Motor neuron (in vitro differentiated cells): ENCODE measurements around the gene BIK. TPM values are rescaled to one million over a fixed set of nuclear protein-coding genes. Genes with fewer than 3 reads are reported as not detected.
A peak's percentile ranks its signal among the peaks of the same experiment; 100 is the strongest.

ENCODE experiments used
- ATAC-seq, 8 experiments: fragments of 200-7000 bp; cut with Tn5 transposase; replicated peaks in 6 of 8; 2 replicates each; pipeline ENCODE4 v1.8.0; 2021; ENCODE audit warnings: mild to moderate bottlenecking in 8 of 8, moderate library complexity in 8 of 8
- H3K27ac ChIP-seq, 2 donors: fragments of 250-450 bp; sonication (Bioruptor Pico); 2 replicates each; pipeline ENCODE4 v1.9.0; 2021; ENCODE audit warnings: antibody characterized with exemption in 2 of 2, mild to moderate bottlenecking in 2 of 2, moderate library complexity in 1 of 2
- H3K4me1 ChIP-seq, 2 donors: fragments of 250-450 bp; sonication (Bioruptor Pico); replicated peaks in 1 of 2; 2 replicates each; pipeline ENCODE4 v1.6.1; 2021; ENCODE audit warnings: antibody characterized with exemption in 2 of 2, mild to moderate bottlenecking in 2 of 2, moderate library complexity in 1 of 2
- H3K4me3 ChIP-seq, 5 donors: fragments of 250-450 bp; sonication (Bioruptor Pico); 2 replicates each; pipeline ENCODE4 v1.9.0; 2021; ENCODE audit warnings: antibody characterized with exemption in 5 of 5, mild to moderate bottlenecking in 5 of 5, moderate library complexity in 4 of 5
- WGBS, 10 experiments: fragments of 450-650 bp; shearing (Covaris generic); methylation state at CpG; one replicate each; pipeline ENCODE4 v1.0.0; 2022; 5-methylcytosine and 5-hydroxymethylcytosine counted together
- in situ Hi-C, 9 experiments: fragments of 400-800 bp; cut with MboI; loops; one replicate each; pipeline ENCODE4 v1.15.0; 2021; ENCODE audit warnings: low sequenced_read_pairs in 9 of 9, low pct_unique_long_range_greater_than_20kb in 2 of 9; ENCODE audit not compliant: unreplicated experiment in 9 of 9
- total RNA-seq, 8 experiments: library from RNA; unstranded; fragments of 300-600 nt; gene quantifications; 2 replicates each; pipeline versions ENCODE4 v1.2.3 to v1.2.4, GENCODE V29; 2022

The BIK gene
- total RNA-seq, 8 experiments from 2014 or later: 0.32 to 3.0 (median 0.99) TPM

- ATAC-seq: peak in 7 of 8 experiments; percentile 6 to 61 (median 14)
- Histone ChIP-seq H3K4me1 (peaks cover 0 to 10% of the 10 kb centered on the region in 2 donors), H3K4me3 (no peak overlapping the region), H3K27ac (no peak overlapping the region)
- WGBS, 10 experiments: 0 to 75% (median 53%) methylated on average over 1 to 3 of the region's 6 CpGs; no CpG with 5 or more reads in 5 of the 10 experiments
- in situ Hi-C loops: no loop called here
These were observed 38.0 kb downstream of the BIK start for GRCh38 chr22:43148581-43148980.

- peaks cover 0 to 8% of the 10 kb centered on the region in 2 donors for H3K4me1 ChIP-seq
- H3K4me3 ChIP-seq: peak overlapping the region; percentile 27 to 38 (median 37)
- in situ Hi-C loops: no loop called here
- peak in 1 of 8 experiments; percentile 2 for ATAC-seq
- 0 to 94% (median 65%) methylated on average over 1 to 7 of the region's 15 CpGs; no CpG with 5 or more reads in 6 of the 10 experiments for WGBS, 10 experiments
- H3K27ac ChIP-seq: no peak overlapping the region
These were observed 40.2 kb downstream of the BIK start for GRCh38 chr22:43150731-43151206.

GRCh38 chr22:43151251-43152002 is 40.9 kb downstream of the BIK start, which contains the start of gene TSPO:
Gene TSPO (plus strand): TSS chr22:43151559. CDS start chr22:43159239, 7,680 bp downstream.
- ATAC-seq: peak; percentile 41 to 71 (median 58)
- H3K4me1 ChIP-seq: peaks cover 0 to 8% of the 10 kb centered on the region in 2 donors
- H3K4me3 ChIP-seq: peak within 1 kb of the TSS; percentile 27 to 38 (median 37)
- WGBS, 10 experiments: 0 to 55% (median 3%) methylated on average over 4 to 10 of the region's 75 CpGs; no CpG with 5 or more reads in 7 of the 10 experiments
- H3K27ac ChIP-seq: no peak within 1 kb of the TSS
- in situ Hi-C loops: no loop called here

GRCh38 chr22:43152003-43152356 is 41.4 kb downstream of the BIK start:
- 0 to 90% (median 50%) methylated on average over 2 to 11 of the region's 18 CpGs; no CpG with 5 or more reads in 5 of the 10 experiments for WGBS, 10 experiments
- in situ Hi-C loops: no loop called here
- H3K27ac ChIP-seq: no peak overlapping the region
- peak overlapping the region in 3 of 5 donors; percentile 37 to 38 (median 37) for H3K4me3 ChIP-seq
- peak in 4 of 8 experiments; percentile 6 to 16 (median 10) for ATAC-seq
- H3K4me1 ChIP-seq: peaks cover 0 to 8% of the 10 kb centered on the region in 2 donors

- Histone ChIP-seq H3K27ac (no peak overlapping the region), H3K4me1 (peaks cover 0 to 8% of the 10 kb centered on the region in 2 donors), H3K4me3 (peak overlapping the region in 1 of 5 donors; percentile 37)
- in situ Hi-C loops: no loop called here
- ATAC-seq: peak; percentile 38 to 78 (median 52)
- 0 to 80% (median 22%) methylated on average over 1 to 5 of the region's 22 CpGs; no CpG with 5 or more reads in 4 of the 10 experiments for WGBS, 10 experiments
These were observed 42.0 kb downstream of the BIK start for GRCh38 chr22:43152357-43153071.

GRCh38 chr22:43153899-43154298 is 43.3 kb downstream of the BIK start:
- in situ Hi-C loops: no loop called here
- no peak for ATAC-seq
- H3K27ac ChIP-seq: no peak overlapping the region
- WGBS, 10 experiments: 0 to 95% (median 71%) methylated on average over 1 to 8 of the region's 9 CpGs; no CpG with 5 or more reads in 3 of the 10 experiments
- H3K4me3 ChIP-seq: no peak overlapping the region
- H3K4me1 ChIP-seq: peaks cover 0 to 8% of the 10 kb centered on the region in 2 donors

- in situ Hi-C loops: no loop called here
- 42 to 100% (median 92%) methylated on average over 2 to 6 of the region's 27 CpGs; no CpG with 5 or more reads in 6 of the 10 experiments for WGBS, 10 experiments
- Histone ChIP-seq H3K4me1 (peaks cover 3 to 10% of the 10 kb centered on the region in 2 donors), H3K4me3 (no peak overlapping the region), H3K27ac (no peak overlapping the region)
- ATAC-seq: peak in 2 of 8 experiments; percentile 2 to 3
These were observed 44.5 kb downstream of the BIK start for GRCh38 chr22:43154887-43155536.

GRCh38 chr22:43155789-43156188 is 45.2 kb downstream of the BIK start:
- no peak overlapping the region for H3K4me3 ChIP-seq
- in situ Hi-C loops: no loop called here
- peaks cover 3 to 10% of the 10 kb centered on the region in 2 donors for H3K4me1 ChIP-seq
- no peak overlapping the region for H3K27ac ChIP-seq
- 100% methylated on average over 2 of the region's 5 CpGs; no CpG with 5 or more reads in 9 of the 10 experiments for WGBS, 10 experiments
- ATAC-seq: no peak

- H3K4me3 ChIP-seq: no peak overlapping the region
- WGBS, 10 experiments: 60 to 100% (median 80%) methylated on average over 1 to 4 of the region's 12 CpGs; no CpG with 5 or more reads in 5 of the 10 experiments
- no peak overlapping the region for H3K27ac ChIP-seq
- peaks cover 3 to 10% of the 10 kb centered on the region in 2 donors for H3K4me1 ChIP-seq
- ATAC-seq: no peak
- in situ Hi-C loops: no loop called here
These were observed 45.9 kb downstream of the BIK start for GRCh38 chr22:43156413-43156812.

GRCh38 chr22:43157874-43158546 is 47.5 kb downstream of the BIK start:
- H3K4me3 ChIP-seq: no peak overlapping the region
- peaks cover 3% of the 10 kb centered on the region in 2 donors for H3K4me1 ChIP-seq
- ATAC-seq: no peak
- no peak overlapping the region for H3K27ac ChIP-seq
- WGBS, 10 experiments: 57 to 71% (median 60%) methylated on average over 1 to 3 of the region's 9 CpGs; no CpG with 5 or more reads in 5 of the 10 experiments
- in situ Hi-C loops: no loop called here

GRCh38 chr22:43158778-43159483 is 48.4 kb downstream of the BIK start:
- peak in 2 of 8 experiments; percentile 7 to 18 for ATAC-seq
- Histone ChIP-seq H3K27ac (no peak overlapping the region), H3K4me3 (no peak overlapping the region), H3K4me1 (peaks cover 3 to 5% of the 10 kb centered on the region in 2 donors)
- in situ Hi-C loops: no loop called here
- WGBS, 10 experiments: 70 to 100% (median 88%) methylated on average over 2 to 6 of the region's 24 CpGs; no CpG with 5 or more reads in 3 of the 10 experiments
